Right renal pelvis (tissue), 4 donors: Measurements from ENCODE around the gene HIPK4. TPM values are rescaled to one million over a fixed set of nuclear protein-coding genes. Genes with fewer than 3 reads are reported as not detected.
"Not testable (repeated sequence)": the region's sequence is repeated elsewhere in the genome, so short reads cannot be mapped to it uniquely, and the experiment has no call there.

Experiments used
- DNase-seq, 4 donors: peaks; one replicate each; pipeline ENCODE4 v3.0.0-alpha.2; 2013; ENCODE audit warnings: low read depth in 4 of 4, low spot score in 3 of 4, missing footprints in 1 of 4
- polyA plus RNA-seq, 4 donors: library from polyadenylated mRNA; unstranded; fragments of 120-200 nt; gene quantifications; one replicate each; pipeline ENCODE4 v1.2.1, GENCODE V29; 2013; ENCODE audit not compliant: insufficient read length in 4 of 4

HIPK4 gene
- polyA plus RNA-seq, 4 donors = 0.10 to 0.19 (median 0.15) TPM

GRCh38 chr19:40341601-40342482, 48.1 kb downstream of the HIPK4 start:
- no peak for DNase-seq

GRCh38 chr19:40339018-40339728, 50.8 kb downstream of the HIPK4 start:
- DNase-seq = no peak

DNA sequence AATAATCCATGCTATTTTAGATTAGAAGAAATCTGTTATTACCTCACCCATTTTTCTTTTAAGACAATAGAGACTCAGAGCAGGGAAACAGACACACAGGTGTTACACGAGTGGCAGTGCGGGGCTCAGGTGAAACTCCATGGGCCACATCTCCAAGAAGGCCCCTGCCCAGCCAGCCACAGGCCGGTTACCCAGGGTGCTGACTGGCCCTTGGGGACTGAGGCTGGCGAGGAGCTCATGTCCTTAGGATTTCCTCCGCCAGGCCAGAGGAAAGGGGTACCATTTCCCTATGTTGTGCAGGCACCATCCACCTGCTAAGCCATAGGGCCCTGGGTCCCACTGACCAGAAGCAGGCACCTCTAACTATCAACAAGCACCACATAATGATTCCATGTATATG, 52.4 kb downstream of the HIPK4 start:
- no peak for DNase-seq

- DNase-seq = no peak
Measured at GRCh38 chr19:40337107-40337506, 52.9 kb downstream of the HIPK4 start.

- DNase-seq = no peak
Measured at GRCh38 chr19:40336601-40336900, 53.4 kb downstream of the HIPK4 start.

- no peak for DNase-seq
Measured at GRCh38 chr19:40335855-40336600, 54.0 kb downstream of the HIPK4 start.

GRCh38 chr19:40335101-40335500, 54.9 kb downstream of the HIPK4 start:
- no peak for DNase-seq

GRCh38 chr19:40333083-40333482, 56.9 kb downstream of the HIPK4 start:
- DNase-seq = not testable (repeated sequence)

DNA sequence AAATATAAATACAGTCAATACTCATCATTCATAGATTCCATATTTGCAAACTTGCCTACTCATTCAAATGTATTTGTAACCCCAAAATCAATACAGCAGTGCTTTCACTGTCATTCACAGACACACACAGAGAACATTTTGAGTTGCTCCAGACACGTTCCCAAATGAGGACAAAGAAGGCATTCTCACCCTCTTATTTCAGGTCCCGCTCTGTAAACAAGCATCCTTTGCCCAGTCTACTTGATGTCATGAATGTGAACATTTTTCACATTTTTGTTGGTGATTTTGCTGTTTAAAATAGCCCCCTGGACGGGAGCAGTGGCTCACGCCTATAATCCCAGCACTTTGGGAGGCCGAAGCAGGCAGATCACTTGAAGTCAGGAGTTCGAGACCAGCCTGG, 57.3 kb downstream of the HIPK4 start:
- DNase-seq = no peak

- no peak for DNase-seq
Measured at GRCh38 chr19:40331052-40331451, 58.9 kb downstream of the HIPK4 start.

Other genes starting within 250 kb of the HIPK4 start
- 10 to 100 TPM; 12.7 to 17.8 (median 13.7) TPM for gene MAP3K10, start 198.8 kb downstream of the HIPK4 start, polyA plus RNA-seq
- under 1 TPM in 3 of 4 donors, not detected in 1; 0.10 to 0.19 (median 0.17) TPM for gene TTC9B, start 171.8 kb downstream of the HIPK4 start, polyA plus RNA-seq
- 1 to 10 TPM in 3 of 4 donors, under 1 TPM in 1; 0.55 to 1.8 (median 1.3) TPM for gene CCNP, start 163.5 kb downstream of the HIPK4 start, polyA plus RNA-seq
- 100 to 1,000 TPM; 148 to 179 (median 157) TPM for gene AKT2, start 104.8 kb downstream of the HIPK4 start, polyA plus RNA-seq
- gene C19orf47, start 41.8 kb downstream of the HIPK4 start, polyA plus RNA-seq = 10 to 100 TPM; 10.2 to 14.0 (median 12.3) TPM
- 100 to 1,000 TPM; 229 to 330 (median 257) TPM for gene PLD3, start 41.5 kb downstream of the HIPK4 start, polyA plus RNA-seq
- 10 to 100 TPM; 10.3 to 16.6 (median 11.7) TPM for gene PRX, start 23.2 kb upstream of the HIPK4 start, polyA plus RNA-seq
- gene SERTAD1, start 35.8 kb upstream of the HIPK4 start, polyA plus RNA-seq = 10 to 100 TPM in 1 of 4 donors, 1 to 10 TPM in 3; 7.8 to 10.3 (median 8.4) TPM
- gene SERTAD3, start 54.2 kb upstream of the HIPK4 start, polyA plus RNA-seq = 10 to 100 TPM; 35.5 to 41.4 (median 39.3) TPM
- 10 to 100 TPM; 41.4 to 61.2 (median 42.3) TPM for gene BLVRB, start 75.6 kb upstream of the HIPK4 start, polyA plus RNA-seq
- gene SPTBN4, start 76.8 kb upstream of the HIPK4 start, polyA plus RNA-seq = 1 to 10 TPM; 1.0 to 2.0 (median 1.6) TPM
- 10 to 100 TPM; 43.2 to 52.3 (median 47.2) TPM for gene SHKBP1, start 186.7 kb upstream of the HIPK4 start, polyA plus RNA-seq
- gene LTBP4, start 211.2 kb upstream of the HIPK4 start, polyA plus RNA-seq = 100 to 1,000 TPM; 186 to 366 (median 197) TPM